SJCRH30 (cell line): ENCODE results near the gene MAP7. TPM values are rescaled to one million over a fixed set of nuclear protein-coding genes. Genes with fewer than 3 reads are reported as not detected.
A peak's percentile ranks its signal among the peaks of the same experiment; 100 is the strongest.

Source experiments
- DNase-seq, 2 experiments: peaks; one replicate each; pipeline ENCODE4 v3.0.0-alpha.2; 2015 to 2020
- H3K27ac ChIP-seq: fragments of 250-450 bp; sonication (Bioruptor Pico); 2 replicates; pipeline ENCODE4 v1.5.1; 2020; ENCODE audit warnings: mild to moderate bottlenecking, moderate library complexity
- H3K27me3 ChIP-seq: fragments of 250-450 bp; sonication (Bioruptor Pico); 2 replicates; pipeline ENCODE4 v1.5.1; 2020; ENCODE audit warnings: mild to moderate bottlenecking, moderate library complexity
- H3K36me3 ChIP-seq: fragments of 250-450 bp; sonication (Bioruptor Pico); 2 replicates; pipeline ENCODE4 v1.5.1; 2020; ENCODE audit warnings: mild to moderate bottlenecking, moderate library complexity
- H3K4me1 ChIP-seq: fragments of 250-450 bp; sonication (Bioruptor Pico); 2 replicates; pipeline ENCODE4 v1.5.1; 2020; ENCODE audit warnings: mild to moderate bottlenecking, moderate library complexity
- H3K4me3 ChIP-seq: fragments of 250-450 bp; sonication (Bioruptor Pico); 2 replicates; pipeline ENCODE4 v1.5.1; 2020; ENCODE audit warnings: mild to moderate bottlenecking, moderate library complexity
- H3K9me3 ChIP-seq: fragments of 250-450 bp; sonication (Bioruptor Pico); replicated peaks from 2 replicates; pipeline ENCODE4 v1.5.1; 2020; ENCODE audit warnings: mild to moderate bottlenecking, moderate library complexity
- total RNA-seq: library from RNA; depleted of rRNA; stranded (reverse); fragments of >200 nt; shearing (Covaris generic); gene quantifications from 2 replicates; pipeline ENCODE4 v1.2.3, GENCODE V29; 2014

Gene MAP7
- total RNA-seq, 1 experiment from 2014 or later: 0.06 TPM

DNA sequence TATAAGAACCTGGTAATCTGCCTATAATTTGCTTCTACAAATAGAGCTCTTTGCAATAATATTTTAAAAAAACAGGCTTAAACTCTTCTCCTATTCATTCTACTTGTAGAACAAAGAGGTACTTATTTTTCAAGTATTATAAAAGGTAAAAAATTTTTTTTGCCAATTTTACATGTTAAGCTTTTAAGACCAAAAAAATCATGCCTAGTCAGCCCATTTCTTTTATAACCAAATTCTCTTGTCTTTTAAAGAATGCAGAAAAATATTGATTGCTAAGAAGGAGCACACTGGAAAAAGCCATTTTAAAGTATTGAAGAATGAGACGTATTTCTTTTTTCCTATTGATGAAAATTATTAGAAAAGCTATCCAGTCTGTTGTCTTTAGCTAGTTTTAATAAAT lies 206.5 kb downstream of the MAP7 start:
- Histone ChIP-seq H3K36me3 (no peaks in the 10 kb centered on the region), H3K27ac (no peak overlapping the region), H3K4me1 (no peaks in the 10 kb centered on the region), H3K9me3 (no peaks in the 10 kb centered on the region), H3K27me3 (no peaks in the 10 kb centered on the region), H3K4me3 (no peak overlapping the region)
- no peak for DNase-seq

DNA sequence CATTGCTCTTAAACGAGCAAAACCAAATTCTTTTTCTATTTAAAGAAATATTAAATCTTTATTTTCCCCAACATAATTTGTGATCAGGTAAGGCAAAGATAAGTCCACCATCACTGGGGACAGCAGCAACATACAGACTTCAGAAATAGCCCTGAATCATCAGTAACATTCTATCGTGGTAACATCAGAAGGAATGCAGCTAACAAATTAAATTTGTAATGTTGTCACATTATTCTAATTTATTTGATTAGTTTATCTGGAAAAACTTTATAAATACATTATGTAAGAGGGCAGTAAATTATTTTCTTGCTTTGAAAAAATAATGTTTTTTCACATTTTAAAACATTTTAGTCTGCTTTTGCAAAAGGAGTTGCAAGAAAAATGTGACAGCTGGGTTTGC lies 206.9 kb downstream of the MAP7 start:
- Histone ChIP-seq H3K27ac (no peak overlapping the region), H3K4me1 (no peaks in the 10 kb centered on the region), H3K4me3 (no peak overlapping the region), H3K36me3 (no peaks in the 10 kb centered on the region), H3K27me3 (no peaks in the 10 kb centered on the region), H3K9me3 (no peaks in the 10 kb centered on the region)
- no peak for DNase-seq

GRCh38 chr6:136341967-136342366 lies 208.3 kb downstream of the MAP7 start:
- no peaks in the 10 kb centered on the region for H3K4me1 ChIP-seq

DNA sequence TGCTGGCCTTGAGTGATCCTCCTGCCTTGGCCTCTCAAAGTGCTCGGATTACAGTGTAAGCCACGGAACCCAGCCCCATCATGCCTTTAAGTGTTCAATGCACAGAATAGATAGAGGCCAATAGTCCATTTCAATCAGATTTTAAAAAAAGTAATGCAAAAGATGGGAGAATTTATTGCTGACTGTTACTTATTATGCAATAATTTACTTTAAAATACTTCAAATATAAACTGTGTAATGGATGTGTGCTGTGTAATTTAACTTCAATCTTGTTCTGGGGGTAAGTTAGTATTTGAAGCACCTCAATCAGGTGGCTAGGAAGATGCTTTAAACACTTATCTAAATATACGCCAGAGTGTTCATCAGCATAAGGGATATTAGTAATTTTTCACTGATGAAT lies 208.9 kb downstream of the MAP7 start:
- Histone ChIP-seq H3K4me3 (no peak overlapping the region), H3K9me3 (no peaks in the 10 kb centered on the region), H3K27ac (no peak overlapping the region), H3K4me1 (no peaks in the 10 kb centered on the region), H3K27me3 (peaks cover 3% of the 10 kb centered on the region; the same call in 1 of the 2 replicates), H3K36me3 (no peaks in the 10 kb centered on the region)
- no peak for DNase-seq

More at GRCh38 chr6:136341967-136342366, 208.3 kb downstream of the MAP7 start:
- no peak for DNase-seq
- Histone ChIP-seq H3K27ac (no peak overlapping the region), H3K9me3 (no peaks in the 10 kb centered on the region), H3K36me3 (no peaks in the 10 kb centered on the region), H3K4me3 (no peak overlapping the region), H3K27me3 (peaks cover 3% of the 10 kb centered on the region; the same call in 1 of the 2 replicates)

GRCh38 chr6:136338486-136338885 lies 211.7 kb downstream of the MAP7 start:
- Histone ChIP-seq H3K4me1 (no peaks in the 10 kb centered on the region), H3K9me3 (no peaks in the 10 kb centered on the region), H3K27me3 (peaks cover 3% of the 10 kb centered on the region; the same call in 1 of the 2 replicates), H3K4me3 (no peak overlapping the region), H3K27ac (no peak overlapping the region), H3K36me3 (no peaks in the 10 kb centered on the region)
- DNase-seq: no peak

DNA sequence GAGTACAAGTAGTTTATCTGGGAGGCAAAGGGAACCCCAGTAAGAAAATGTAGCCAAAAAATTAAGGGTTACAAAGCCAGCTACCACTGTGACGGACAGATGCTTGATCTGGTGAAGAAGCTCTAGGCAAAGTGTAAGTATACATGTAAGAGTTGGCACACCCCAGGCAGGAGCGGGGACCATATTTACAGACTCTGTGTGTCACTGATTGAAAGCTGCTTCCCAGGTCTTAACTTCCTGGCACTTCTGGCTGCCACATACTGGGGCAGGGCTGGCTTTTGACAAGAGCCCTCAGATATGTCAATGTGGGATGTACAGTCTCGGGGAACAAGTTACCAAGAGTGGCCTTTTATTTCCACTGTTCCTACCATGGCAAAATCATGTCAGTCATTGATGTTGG lies 212.6 kb downstream of the MAP7 start:
- Histone ChIP-seq H3K36me3 (no peaks in the 10 kb centered on the region), H3K27ac (no peak overlapping the region), H3K9me3 (no peaks in the 10 kb centered on the region), H3K27me3 (peaks cover 3% of the 10 kb centered on the region; the same call in 1 of the 2 replicates), H3K4me3 (no peak overlapping the region), H3K4me1 (no peaks in the 10 kb centered on the region)
- DNase-seq: no peak

DNA sequence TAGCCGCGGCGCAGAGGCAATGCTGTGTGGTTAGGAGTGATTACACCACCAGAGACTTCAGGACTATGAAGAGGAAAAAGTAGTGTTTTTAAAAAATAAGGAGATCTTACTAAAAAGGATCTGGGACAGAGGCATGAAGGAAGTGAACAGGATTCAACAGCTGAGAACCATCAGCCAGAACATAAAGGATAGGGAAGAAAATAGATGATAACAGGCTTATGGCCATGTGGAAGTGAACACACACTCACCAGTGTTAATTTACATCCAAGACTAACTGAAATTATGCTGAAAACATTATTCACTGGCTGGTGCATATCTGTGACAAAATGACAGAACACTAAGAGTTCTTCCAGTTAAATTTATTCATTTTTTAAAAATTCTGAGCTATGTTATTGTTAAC lies 213.1 kb downstream of the MAP7 start:
- no peak for DNase-seq
- H3K36me3 ChIP-seq: no peaks in the 10 kb centered on the region
- H3K27me3 ChIP-seq: peaks cover 3% of the 10 kb centered on the region; the same call in 1 of the 2 replicates
- H3K9me3 ChIP-seq: no peaks in the 10 kb centered on the region
- H3K4me3 ChIP-seq: no peak overlapping the region
- H3K4me1 ChIP-seq: no peaks in the 10 kb centered on the region
- H3K27ac ChIP-seq: no peak overlapping the region

DNA sequence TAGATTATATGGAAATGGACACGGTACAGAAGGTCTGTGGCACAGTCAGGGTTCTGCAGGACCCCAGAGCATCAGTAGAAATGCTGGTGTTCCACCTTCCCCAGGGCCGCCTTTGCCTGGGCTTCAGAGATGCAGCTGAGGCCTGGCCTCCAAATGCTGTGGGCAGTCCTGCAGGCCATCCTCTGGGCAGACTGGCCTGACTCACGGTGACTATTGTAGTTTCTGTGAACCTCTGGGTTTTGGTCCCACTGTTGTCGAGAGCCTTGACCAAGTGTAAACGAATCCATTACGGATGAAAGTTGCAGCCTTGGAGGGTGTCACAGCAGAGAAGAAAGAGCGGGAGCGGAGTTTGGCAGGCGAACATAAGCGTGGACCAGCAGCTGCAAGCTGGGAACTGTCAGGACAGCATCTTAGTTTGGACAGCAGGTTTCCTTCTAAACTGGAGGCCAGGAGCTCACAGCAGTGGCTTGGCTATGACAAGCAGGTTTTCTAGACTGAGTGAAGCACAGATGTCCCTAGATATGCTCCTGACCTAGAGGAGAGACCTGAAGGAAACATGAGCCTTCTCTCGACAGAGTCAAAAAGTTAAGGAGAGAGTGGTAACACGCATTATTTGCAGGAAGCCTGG lies 214.4 kb downstream of the MAP7 start:
- no peak overlapping the region for H3K4me3 ChIP-seq
- H3K4me1 ChIP-seq: no peaks in the 10 kb centered on the region
- no peaks in the 10 kb centered on the region for H3K9me3 ChIP-seq
- DNase-seq: no peak
- H3K36me3 ChIP-seq: no peaks in the 10 kb centered on the region
- peaks cover 3% of the 10 kb centered on the region; the same call in 1 of the 2 replicates for H3K27me3 ChIP-seq
- H3K27ac ChIP-seq: no peak overlapping the region

DNA sequence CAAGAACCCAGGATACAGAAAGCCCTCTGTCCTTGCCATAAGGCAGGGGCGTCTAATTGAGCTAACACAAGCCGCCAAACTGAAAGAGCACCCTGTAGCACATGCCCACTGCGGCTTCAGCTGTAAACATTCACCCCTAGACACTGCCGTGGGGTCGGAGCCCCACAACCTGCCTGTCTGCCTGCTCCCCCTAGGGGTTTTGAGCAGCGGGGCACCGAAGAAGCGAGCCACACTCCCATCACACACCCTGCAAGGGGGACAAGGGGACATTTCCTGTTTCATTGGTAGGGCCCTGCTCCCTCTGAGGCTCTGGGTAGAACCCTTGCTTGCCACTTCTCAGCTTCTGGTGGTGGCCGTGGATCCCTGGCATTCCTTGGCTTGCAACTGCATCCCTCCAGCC lies 215.4 kb downstream of the MAP7 start:
- Histone ChIP-seq H3K27ac (no peak overlapping the region), H3K36me3 (no peaks in the 10 kb centered on the region), H3K9me3 (no peaks in the 10 kb centered on the region), H3K27me3 (peaks cover 3% of the 10 kb centered on the region; the same call in 1 of the 2 replicates), H3K4me1 (no peaks in the 10 kb centered on the region), H3K4me3 (no peak overlapping the region)
- peak in 1 of 2 experiments; percentile 11 for DNase-seq

- DNase-seq: no peak
- H3K27me3 ChIP-seq: peaks cover 3% of the 10 kb centered on the region; the same call in 1 of the 2 replicates
- H3K4me3 ChIP-seq: no peak overlapping the region
- H3K36me3 ChIP-seq: no peaks in the 10 kb centered on the region
- no peaks in the 10 kb centered on the region for H3K9me3 ChIP-seq
- no peaks in the 10 kb centered on the region for H3K4me1 ChIP-seq
- H3K27ac ChIP-seq: no peak overlapping the region
Measured at GRCh38 chr6:136334465-136334846, 215.8 kb downstream of the MAP7 start.

GRCh38 chr6:136333824-136334464 lies 216.3 kb downstream of the MAP7 start:
- H3K4me1 ChIP-seq: no peaks in the 10 kb centered on the region
- H3K27ac ChIP-seq: no peak overlapping the region
- DNase-seq: no peak
- H3K27me3 ChIP-seq: peaks cover 3% of the 10 kb centered on the region; the same call in 1 of the 2 replicates
- H3K36me3 ChIP-seq: no peaks in the 10 kb centered on the region
- no peaks in the 10 kb centered on the region for H3K9me3 ChIP-seq
- H3K4me3 ChIP-seq: no peak overlapping the region

DNA sequence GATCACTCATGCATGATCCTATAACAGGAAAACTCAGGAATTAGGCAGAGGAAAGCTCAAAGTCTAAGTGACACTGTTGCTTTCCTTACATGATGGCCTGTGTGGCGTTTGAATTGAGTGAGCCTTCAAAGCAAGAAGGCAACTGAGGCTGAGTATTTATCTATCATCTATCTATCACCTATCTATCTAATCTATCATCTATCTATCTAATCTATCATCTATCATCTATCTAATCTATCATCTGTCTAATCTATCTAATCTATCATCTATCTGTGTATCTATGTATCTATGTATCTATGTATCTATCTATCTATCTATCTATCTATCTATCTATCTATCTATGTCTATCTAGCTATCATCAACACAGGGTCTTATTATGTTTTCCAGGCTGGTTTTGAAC lies 218.8 kb downstream of the MAP7 start:
- DNase-seq: no peak
- Histone ChIP-seq H3K36me3 (no peaks in the 10 kb centered on the region), H3K9me3 (no peaks in the 10 kb centered on the region), H3K27ac (no peak overlapping the region), H3K4me1 (no peaks in the 10 kb centered on the region), H3K27me3 (no peaks in the 10 kb centered on the region), H3K4me3 (no peak overlapping the region)

GRCh38 chr6:136330634-136331033 lies 219.6 kb downstream of the MAP7 start:
- H3K9me3 ChIP-seq: no peaks in the 10 kb centered on the region
- no peaks in the 10 kb centered on the region for H3K36me3 ChIP-seq
- H3K4me3 ChIP-seq: no peak overlapping the region
- no peaks in the 10 kb centered on the region for H3K4me1 ChIP-seq
- no peak for DNase-seq
- no peak overlapping the region for H3K27ac ChIP-seq
- H3K27me3 ChIP-seq: no peaks in the 10 kb centered on the region

DNA sequence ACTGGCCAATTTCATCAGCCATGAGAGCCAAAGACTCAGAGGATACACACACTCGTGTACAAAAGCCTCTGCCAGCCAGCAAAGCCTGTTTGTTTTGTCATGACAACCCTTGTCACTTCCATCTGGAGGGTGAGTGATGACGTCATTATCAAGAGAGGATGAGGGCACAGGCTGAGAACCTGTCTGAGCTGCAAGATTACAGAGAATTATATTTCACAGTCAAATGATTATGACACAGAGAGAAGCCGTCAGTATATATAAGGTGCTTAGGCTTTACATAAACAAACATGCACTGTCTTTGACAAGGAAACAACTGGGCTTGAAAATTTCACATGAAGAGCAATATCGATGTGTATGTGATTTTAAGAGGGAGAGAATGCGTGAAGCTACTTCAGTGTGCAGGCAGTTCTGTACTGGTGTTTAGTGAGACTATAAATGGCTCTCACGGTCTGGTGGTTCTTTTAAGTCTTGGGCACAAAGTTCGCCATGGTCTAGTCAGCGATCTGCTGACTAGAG lies 224.1 kb downstream of the MAP7 start:
- Histone ChIP-seq H3K9me3 (no peaks in the 10 kb centered on the region), H3K36me3 (no peaks in the 10 kb centered on the region), H3K27ac (no peak overlapping the region), H3K4me3 (no peak overlapping the region), H3K27me3 (no peaks in the 10 kb centered on the region), H3K4me1 (no peaks in the 10 kb centered on the region)
- peak in 1 of 2 experiments; percentile 8 for DNase-seq

GRCh38 chr6:136324686-136325380 lies 225.4 kb downstream of the MAP7 start:
- Histone ChIP-seq H3K27ac (no peak overlapping the region), H3K4me1 (no peaks in the 10 kb centered on the region), H3K4me3 (no peak overlapping the region), H3K9me3 (no peaks in the 10 kb centered on the region), H3K36me3 (no peaks in the 10 kb centered on the region), H3K27me3 (no peaks in the 10 kb centered on the region)
- no peak for DNase-seq
